GM12892 (cell line): ENCODE data around the gene C6orf118.

Experiments
- POLR2A ChIP-seq: IDR thresholded peaks from 2 replicates; pipeline ENCODE4 v1.6.1; 2011; ENCODE audit warnings: low read depth, low read length, control low read depth
- TAF1 ChIP-seq: IDR thresholded peaks from 2 replicates; pipeline ENCODE4 v1.6.1; 2011; ENCODE audit warnings: low read depth, mild to moderate bottlenecking, control low read depth, low read length, borderline replicate concordance

GRCh38 chr6:165260462-165260861 lies 48.9 kb downstream of the C6orf118 start:
- TF ChIP-seq POLR2A: no peak
- no peak for TF ChIP-seq TAF1
